Kidney (tissue), 14 donors: ENCODE data around the gene TCF21. TPM values are rescaled to one million over a fixed set of nuclear protein-coding genes. Genes with fewer than 3 reads are reported as not detected.

ENCODE experiments used
- DNase-seq, 5 donors: peaks; one replicate each; pipeline ENCODE4 v3.0.0-alpha.2; 2013 to 2020
- FAIRE-seq: peaks from 2 replicates; lab custom pipeline; 2012; peaks lifted over from hg19 to GRCh38; lab: Jason Lieb, UNC
- H3K27ac ChIP-seq, 2 donors: one replicate each; pipeline ENCODE4 v1.7.0; 2013; ENCODE audit warnings: low read depth in 2 of 2, low read length in 2 of 2, inconsistent platforms in 1 of 2
- H3K27me3 ChIP-seq: one replicate; pipeline ENCODE4 v1.7.1; 2013; ENCODE audit warnings: low read length, inconsistent platforms; ENCODE audit not compliant: control insufficient read depth, insufficient read depth
- H3K36me3 ChIP-seq, 3 donors: one replicate each; pipeline versions ENCODE4 v1.7.0 to v1.7.1; 2013; ENCODE audit warnings: low read length in 3 of 3, control low read depth in 1 of 3, inconsistent platforms in 1 of 3; ENCODE audit not compliant: insufficient read depth in 3 of 3, control insufficient read depth in 2 of 3
- H3K4me1 ChIP-seq, 3 donors: one replicate each; pipeline versions ENCODE4 v1.7.0 to v1.7.1; 2013; ENCODE audit warnings: low read length in 3 of 3, inconsistent platforms in 1 of 3, low read depth in 1 of 3; ENCODE audit not compliant: control insufficient read depth in 2 of 3, insufficient read depth in 2 of 3
- H3K4me3 ChIP-seq, 3 donors: one replicate each; pipeline versions ENCODE4 v1.7.0 to v1.8.1; 2013; ENCODE audit warnings: low read length in 3 of 3, control low read depth in 1 of 3, inconsistent platforms in 1 of 3
- H3K9ac ChIP-seq, 3 donors: one replicate each; pipeline versions ENCODE4 v1.7.0 to v1.7.1; 2013; ENCODE audit warnings: low read length in 3 of 3, control low read depth in 1 of 3, inconsistent platforms in 1 of 3
- H3K9me3 ChIP-seq, 3 donors: one replicate each; pipeline versions ENCODE4 v1.7.0 to v1.7.1; 2013; ENCODE audit warnings: low read length in 3 of 3, control low read depth in 1 of 3, inconsistent platforms in 1 of 3; ENCODE audit not compliant: control insufficient read depth in 2 of 3, insufficient read depth in 1 of 3
- CTCF ChIP-seq: IDR thresholded peaks from 3 replicates; pipeline ENCODE4 v1.5.1; 2012; ENCODE audit warnings: mild to moderate bottlenecking, moderate library complexity, borderline replicate concordance; ENCODE audit not compliant: insufficient read depth; ENCODE audit errors: extremely low read depth
- intact Hi-C: fragments of 100-400 bp; cut with DNase I; formaldehyde crosslinking; loops from one replicate; pipeline ENCODE4 v1.11.1; 2022
- polyA plus RNA-seq: library from polyadenylated mRNA; stranded (reverse); fragments of 350-450 nt; fragmentation: Illumina TruSeq; extraction: RNeasy Lipid Tissue Mini Kit (QIAGEN cat#74804); gene quantifications from one replicate; pipeline ENCODE4 v1.2.3, GENCODE V29; 2014; ENCODE audit warnings: low read depth, low replicate concordance; ENCODE audit not compliant: insufficient read depth
- total RNA-seq: library from RNA; stranded (reverse); fragmentation: NEBNext Ultra II Directional; extraction: Animal tissue kit (Norgen Biotek cat#: 25700); gene quantifications from one replicate; pipeline ENCODE4 v1.2.1, GENCODE V29; 2021
- donor health status: control.
- donor health status: control.
- donor health status: control.
- donor health status: control.
- donor health status: control.
- donor health status: DM: yes; HTN: yes; CAD: no.
- donor health status: Normal renal cell carcinoma (clear cell type).

TCF21 gene
- total and polyA plus RNA-seq, 2 donors from 2014 or later: 6.3 to 28.8 TPM

GRCh38 chr6:133918208-133918930 is 29.5 kb downstream of the TCF21 start:
- Histone ChIP-seq H3K9ac (no peak overlapping the region), H3K27me3 (no peaks in the 10 kb centered on the region), H3K4me3 (no peak overlapping the region), H3K27ac (no peak overlapping the region), H3K9me3 (no peaks in the 10 kb centered on the region), H3K36me3 (no peaks in the 10 kb centered on the region), H3K4me1 (no peaks in the 10 kb centered on the region)
- intact Hi-C loops: loop anchor here (10.0 kb wide), 1 partner anchor 354 kb away; no protein-coding TSS in a partner anchor
- FAIRE-seq (no peak), DNase-seq (no peak)
- no peak for TF ChIP-seq CTCF

GRCh38 chr6:133919362-133919761 is 30.4 kb downstream of the TCF21 start:
- intact Hi-C loops: loop anchor here (10.0 kb wide), 1 partner anchor 355 kb away; no protein-coding TSS in a partner anchor
- Histone ChIP-seq H3K36me3 (no peaks in the 10 kb centered on the region), H3K27me3 (no peaks in the 10 kb centered on the region), H3K4me1 (no peaks in the 10 kb centered on the region), H3K4me3 (no peak overlapping the region), H3K9me3 (no peaks in the 10 kb centered on the region), H3K27ac (no peak overlapping the region), H3K9ac (no peak overlapping the region)
- TF ChIP-seq CTCF: no peak
- FAIRE-seq (no peak), DNase-seq (no peak)

GRCh38 chr6:133921249-133921859 is 32.4 kb downstream of the TCF21 start:
- Histone ChIP-seq H3K27ac (no peak overlapping the region), H3K4me3 (no peak overlapping the region), H3K9me3 (no peaks in the 10 kb centered on the region), H3K4me1 (no peaks in the 10 kb centered on the region), H3K36me3 (no peaks in the 10 kb centered on the region), H3K9ac (no peak overlapping the region), H3K27me3 (no peaks in the 10 kb centered on the region)
- TF ChIP-seq CTCF: peak; percentile 75
- DNase-seq (peak; percentile 80 to 93 (median 81)), FAIRE-seq (peak; percentile 15)
- intact Hi-C loops: loop anchor here (5.0 kb wide), 1 partner anchor 176 kb away; no protein-coding TSS in a partner anchor
